HTERT RPE-1 (cell line): ENCODE data around the gene EEF1A2.

ENCODE experiments used
- in situ Hi-C: fragments of 300-500 bp; cut with MboI; formaldehyde crosslinking; loops from 4 replicates; pipeline ENCODE4 v1.14.3; 2020; ENCODE audit warnings: low sequenced_read_pairs

The EEF1A2 gene

DNA sequence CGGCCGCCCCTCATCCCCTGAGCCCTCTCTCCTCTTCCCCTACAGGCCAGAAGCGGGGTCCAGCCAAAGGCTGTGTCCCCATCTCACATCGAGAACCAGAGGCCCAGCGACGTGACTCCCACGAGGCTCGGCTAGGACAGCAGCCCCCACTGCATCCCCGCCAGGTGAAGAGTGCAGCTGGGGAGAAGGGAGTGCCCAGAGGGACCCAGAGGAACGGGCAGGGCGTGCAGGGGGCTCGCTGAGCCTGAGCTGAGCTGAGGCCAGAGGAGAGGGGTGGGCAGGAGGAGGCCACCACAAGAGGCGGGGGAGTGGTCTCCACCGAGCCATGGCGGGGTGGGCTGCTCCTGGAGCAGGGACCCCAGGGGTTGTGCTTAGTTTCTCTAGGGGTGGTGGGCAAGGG, 59.0 kb downstream of the EEF1A2 start:
- in situ Hi-C loops = no loop called here

DNA sequence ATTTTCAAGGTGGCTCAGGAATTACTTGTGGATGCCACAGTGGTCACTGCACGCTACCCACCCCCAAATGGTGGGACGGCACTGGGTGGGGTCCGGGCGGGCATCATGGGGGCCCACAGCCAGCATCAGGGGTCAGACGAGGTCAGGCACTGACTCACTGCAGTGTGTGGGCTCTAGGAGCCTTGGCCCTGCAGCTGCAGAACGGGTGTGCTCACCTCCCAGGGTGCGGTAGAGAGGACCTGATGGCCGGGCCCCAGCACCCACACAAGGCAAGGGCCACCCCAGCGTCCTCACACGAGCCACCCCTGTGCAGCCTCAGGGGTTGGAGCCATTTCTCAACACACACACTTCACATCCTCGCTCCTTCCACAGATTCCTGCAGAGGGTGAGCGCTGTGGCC, 60.8 kb downstream of the EEF1A2 start:
- in situ Hi-C loops = no loop called here
